Smooth muscle cell of the brain vasculature (primary cell): ENCODE measurements around the gene TPRG1L.
"Not testable (repeated sequence)": the region's sequence is repeated elsewhere in the genome, so short reads cannot be mapped to it uniquely, and the experiment has no call there.

Source experiments
- DNase-seq: peaks from one replicate; pipeline ENCODE4 v3.0.0-alpha.2; 2012; ENCODE audit warnings: low read depth, low spot score

Gene TPRG1L

DNA sequence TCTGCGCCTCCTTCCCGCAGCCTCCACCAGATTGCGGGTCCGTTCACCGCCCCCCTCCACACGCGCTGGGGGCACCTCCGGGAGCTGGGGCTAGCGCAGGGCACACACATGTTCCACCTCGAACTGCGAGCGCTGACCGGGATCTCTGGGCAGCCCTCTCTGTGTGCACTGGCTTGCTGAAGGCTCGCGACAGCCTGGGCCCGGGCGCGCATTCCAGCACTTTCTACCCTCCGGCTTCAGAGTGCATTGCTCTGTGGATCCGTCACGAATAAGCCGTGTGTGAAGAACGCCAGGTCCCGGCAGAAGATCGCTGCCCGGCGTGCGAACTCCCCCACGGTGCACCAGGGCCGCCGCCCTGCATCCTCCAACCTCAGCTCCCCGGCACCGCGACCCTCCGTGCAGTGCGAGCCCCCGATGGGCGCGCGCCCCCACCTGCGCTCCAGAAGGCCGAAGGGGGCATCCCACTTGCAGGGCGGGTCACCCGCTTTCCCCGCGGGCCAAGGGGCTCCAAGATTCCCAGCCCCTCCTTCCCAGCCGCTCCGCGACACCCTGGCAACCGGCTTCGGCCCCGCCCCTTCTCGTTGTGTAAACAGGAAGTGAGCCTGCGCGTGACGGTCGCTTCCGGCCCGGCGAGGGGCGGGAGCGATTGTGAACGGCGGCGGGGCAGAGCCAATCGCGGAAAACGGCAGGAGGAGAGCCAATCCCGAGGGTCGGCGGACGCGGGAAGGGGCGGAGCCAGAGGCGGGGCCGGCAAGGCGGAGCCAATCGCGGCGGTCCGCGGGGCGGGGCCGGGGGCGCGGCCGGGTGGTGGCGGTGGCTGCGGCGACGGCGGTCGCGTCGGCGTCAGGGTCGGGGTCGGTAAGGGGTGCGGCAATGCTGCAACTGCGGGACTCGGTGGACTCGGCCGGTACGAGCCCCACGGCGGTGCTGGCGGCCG lies at the start of gene TPRG1L:
TSS of gene TPRG1L (plus strand) at position 816 of the 937 bp plus-strand sequence. CDS start at position 874, 58 bp downstream.
- DNase-seq: peak; percentile 87

- not testable (repeated sequence) for DNase-seq
Observed at GRCh38 chr1:3575515-3575914, 49.3 kb upstream of the TPRG1L start.

DNA sequence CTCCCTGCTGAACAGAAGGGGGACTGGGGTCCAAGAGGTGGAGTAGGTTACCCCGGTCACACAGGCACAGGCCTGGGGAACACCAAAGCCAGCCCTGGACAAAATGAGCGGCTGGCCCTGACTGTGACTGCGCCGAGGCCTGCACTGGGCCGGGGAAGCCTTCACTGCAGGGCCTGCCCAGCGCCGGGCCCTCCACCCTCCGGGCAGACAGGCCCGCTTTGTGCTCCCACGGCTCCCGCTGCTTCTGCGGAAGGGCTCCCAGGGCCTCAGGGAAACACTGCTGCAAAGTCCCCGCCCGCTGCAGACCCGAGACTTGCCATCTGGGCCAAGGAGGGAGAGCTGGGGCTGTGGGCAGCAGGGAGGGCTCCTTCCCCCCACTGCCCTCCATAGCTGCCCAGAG lies 48.8 kb upstream of the TPRG1L start:
- DNase-seq: no peak

DNA sequence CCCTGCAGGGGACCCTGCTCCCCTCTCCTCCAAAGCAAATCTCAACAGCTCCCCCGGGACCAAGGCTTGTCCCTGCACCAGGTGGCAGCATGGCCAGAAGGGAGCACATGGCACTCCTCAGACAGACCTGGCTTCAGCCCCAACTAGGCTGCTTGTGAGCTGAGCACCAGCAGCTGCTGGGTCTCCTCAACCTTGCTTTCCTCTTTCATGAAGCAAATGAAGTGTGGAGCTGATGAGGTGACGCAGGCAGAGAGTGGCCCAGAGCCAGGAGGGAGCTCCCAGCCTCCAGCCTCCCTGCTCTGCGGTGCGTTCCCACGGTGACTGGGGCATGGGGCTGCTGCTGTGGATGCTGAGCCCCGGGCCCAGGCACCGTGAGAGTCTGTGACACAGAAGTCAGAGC lies 47.5 kb upstream of the TPRG1L start:
- DNase-seq: no peak

- DNase-seq: no peak
Observed at GRCh38 chr1:3577711-3578432, 46.9 kb upstream of the TPRG1L start.

- DNase-seq: no peak
Observed at GRCh38 chr1:3578433-3578805, 46.4 kb upstream of the TPRG1L start.

GRCh38 chr1:3578906-3579305 lies 45.9 kb upstream of the TPRG1L start:
- DNase-seq: no peak

DNA sequence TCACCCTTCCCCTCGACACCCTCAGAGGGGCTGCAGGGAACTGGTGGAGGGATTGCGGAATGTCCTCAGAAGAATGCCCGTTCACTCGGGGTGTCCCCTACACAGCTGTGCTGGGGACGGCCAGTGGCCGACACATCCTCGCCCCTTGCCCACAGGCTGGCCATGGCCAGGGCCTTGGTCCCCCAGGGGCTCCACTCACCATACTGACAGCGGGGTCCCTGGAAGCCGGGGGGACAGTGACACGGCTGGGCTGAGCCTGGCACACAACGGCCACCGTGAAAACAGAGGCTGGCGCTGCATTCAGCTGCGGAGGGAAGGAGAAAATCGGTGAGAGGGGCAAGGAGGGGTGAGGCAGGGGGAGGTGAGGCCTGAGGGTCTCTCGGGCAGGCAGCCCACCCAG lies 45.2 kb upstream of the TPRG1L start:
- no peak for DNase-seq

DNA sequence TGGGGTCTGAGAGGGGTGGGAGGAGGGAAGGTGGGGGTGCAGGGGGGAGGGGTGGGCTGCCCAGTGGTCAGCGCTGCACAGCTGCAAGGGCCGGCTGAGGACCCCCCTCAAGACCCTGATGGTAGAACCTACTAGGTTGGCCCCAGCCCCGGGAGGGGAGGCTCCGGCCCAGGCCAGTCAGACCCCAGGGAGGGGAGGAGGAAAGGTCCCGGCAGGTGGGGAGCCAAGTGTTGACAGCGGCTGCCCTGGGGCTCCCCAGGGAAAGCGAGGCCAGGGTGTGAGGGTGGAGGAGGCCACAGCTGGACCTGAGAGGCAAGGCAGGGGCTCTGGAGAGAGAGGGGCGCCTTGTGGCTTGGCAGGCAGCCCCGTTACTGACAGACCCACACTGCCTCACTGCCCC lies 44.6 kb upstream of the TPRG1L start:
- DNase-seq: no peak

- DNase-seq: no peak
Observed at GRCh38 chr1:3581296-3582036, 43.3 kb upstream of the TPRG1L start.

- not testable (repeated sequence) for DNase-seq
Observed at GRCh38 chr1:3583751-3584150, 41.1 kb upstream of the TPRG1L start.

DNA sequence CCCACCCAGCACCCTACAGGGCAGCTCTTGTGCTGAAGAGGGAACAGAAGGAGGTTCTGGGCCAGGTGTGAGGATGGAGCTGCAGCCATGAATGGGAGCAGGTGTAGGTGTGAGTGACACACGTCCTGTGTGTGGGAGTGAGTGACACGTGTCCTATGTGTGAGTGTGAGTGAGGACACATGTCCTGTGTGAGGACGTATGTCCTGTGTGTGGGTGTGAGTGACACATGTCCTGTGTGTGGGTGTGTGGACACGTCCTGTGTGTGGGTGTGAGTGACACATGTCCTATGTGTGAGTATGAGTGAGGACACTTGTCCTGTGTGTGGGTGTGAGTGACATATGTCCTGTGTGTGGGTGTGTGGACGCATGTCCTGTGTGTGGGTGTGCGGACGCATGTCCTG lies 39.9 kb upstream of the TPRG1L start:
- no peak for DNase-seq

DNA sequence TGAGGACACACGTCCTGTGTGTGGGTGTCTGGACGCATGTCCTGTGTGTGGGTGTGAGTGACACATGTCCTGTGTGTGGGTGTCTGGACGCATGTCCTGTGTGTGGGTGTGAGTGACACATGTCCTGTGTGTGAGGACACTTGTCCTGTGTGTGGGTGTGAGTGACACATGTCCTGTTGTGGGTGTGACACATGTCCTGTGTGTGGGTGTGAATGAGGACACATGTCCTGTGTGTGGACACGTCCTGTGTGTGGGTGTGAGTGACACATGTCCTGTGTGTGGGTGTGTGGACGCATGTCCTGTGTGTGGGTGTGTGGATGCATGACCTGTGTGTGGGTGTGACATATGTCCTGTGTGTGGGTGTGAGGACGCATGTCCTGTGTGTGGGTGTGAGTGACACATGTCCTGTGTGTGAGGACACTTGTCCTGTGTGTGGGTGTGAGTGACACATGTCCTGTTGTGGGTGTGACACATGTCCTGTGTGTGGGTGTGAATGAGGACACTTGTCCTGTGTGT lies 39.4 kb upstream of the TPRG1L start:
- DNase-seq: not testable (repeated sequence)

DNA sequence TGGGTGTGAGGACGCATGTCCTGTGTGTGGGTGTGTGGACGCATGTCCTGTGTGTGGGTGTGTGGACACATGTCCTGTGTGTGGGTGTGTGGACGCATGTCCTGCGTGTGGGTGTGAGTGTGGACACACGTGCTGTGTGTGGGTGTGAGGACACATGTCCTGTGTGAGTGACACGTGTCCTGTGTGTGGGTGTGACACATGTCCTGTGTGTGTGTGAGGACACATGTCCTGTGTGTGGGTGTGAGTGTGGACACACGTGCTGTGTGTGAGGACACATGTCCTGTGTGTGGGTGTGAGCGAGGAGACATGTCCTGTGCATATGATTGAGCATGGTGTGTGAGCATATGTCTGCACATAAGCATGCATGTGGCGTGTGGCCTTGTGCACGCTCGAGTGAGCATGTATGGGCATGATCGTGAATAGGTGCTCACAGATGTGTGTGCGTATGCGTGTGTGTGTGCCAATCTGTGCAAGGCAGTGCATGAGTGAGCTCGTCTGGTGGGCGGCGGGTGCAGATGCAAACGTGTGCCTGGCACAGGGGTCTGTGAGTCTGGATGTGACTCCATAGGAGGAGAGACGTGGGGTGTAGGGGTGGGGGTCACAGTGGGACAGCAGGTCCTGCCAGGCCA lies 38.8 kb upstream of the TPRG1L start:
- DNase-seq: no peak

GRCh38 chr1:3586986-3587759 lies 37.6 kb upstream of the TPRG1L start:
- no peak for DNase-seq

- DNase-seq: no peak
Observed at GRCh38 chr1:3588395-3588794, 36.4 kb upstream of the TPRG1L start.

DNA sequence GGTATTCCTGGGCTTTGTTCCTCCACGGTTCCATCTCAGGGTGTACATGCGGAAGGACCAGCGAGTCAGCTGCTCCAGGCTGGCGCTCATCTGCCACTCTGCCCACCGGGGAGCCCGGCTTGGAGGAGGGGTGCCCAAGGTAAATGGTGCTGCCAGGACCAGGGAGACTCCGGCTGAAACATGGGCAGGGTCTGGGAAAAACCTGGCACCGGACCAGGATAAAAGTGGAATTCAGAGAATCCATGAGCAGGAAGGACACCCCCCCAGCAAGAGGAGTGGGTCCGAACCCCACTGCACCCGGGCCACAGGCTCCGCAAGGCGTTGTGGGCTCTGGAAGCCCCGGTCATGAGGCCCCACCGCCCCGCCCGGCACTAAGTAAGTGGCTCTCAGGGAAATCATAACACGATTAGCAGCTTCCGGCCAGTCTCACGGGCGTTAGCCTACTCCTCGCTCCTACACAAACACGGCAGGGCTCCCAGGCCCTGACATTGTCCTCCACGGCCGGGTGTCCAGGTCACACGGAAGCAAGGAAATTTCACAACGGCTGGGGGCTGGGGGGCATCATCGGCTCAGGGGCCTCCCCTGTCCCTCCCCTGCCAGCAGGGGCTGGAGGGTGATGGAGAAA lies 34.6 kb upstream of the TPRG1L start:
- no peak for DNase-seq

- no peak for DNase-seq
Observed at GRCh38 chr1:3590951-3591865, 33.6 kb upstream of the TPRG1L start.

GRCh38 chr1:3593334-3593733 lies 31.5 kb upstream of the TPRG1L start:
- no peak for DNase-seq
